NCI-H1930 (cell line): Measurements from ENCODE around the gene ADGRG2.
"Not testable (repeated sequence)": the region's sequence is repeated elsewhere in the genome, so short reads cannot be mapped to it uniquely, and the experiment has no call there.

ENCODE experiments used
- DNase-seq, 2 experiments: peaks; one replicate each; lab custom pipeline; 2025; lab: John Stamatoyannopoulos, UW

Gene ADGRG2

DNA sequence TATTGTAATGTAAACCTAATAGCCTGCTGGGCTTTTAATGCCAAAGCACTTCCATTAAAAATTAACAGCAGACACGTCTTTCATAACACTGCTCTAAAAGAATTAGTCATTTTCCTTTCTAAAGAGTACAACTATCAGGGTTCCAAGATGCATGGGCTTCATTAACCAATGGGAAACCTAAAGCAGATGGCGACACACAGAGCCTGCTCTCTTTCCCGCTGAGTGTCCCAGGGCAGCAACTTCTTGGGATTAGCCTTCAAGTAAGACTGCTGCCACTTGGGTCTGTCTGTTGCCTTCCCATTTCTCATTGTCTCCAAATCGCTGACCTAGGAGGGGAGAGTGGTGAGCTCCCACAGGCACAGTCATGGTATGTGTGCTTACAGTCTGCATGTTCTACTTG, 124.4 kb downstream of the ADGRG2 start:
- no peak for DNase-seq

DNA sequence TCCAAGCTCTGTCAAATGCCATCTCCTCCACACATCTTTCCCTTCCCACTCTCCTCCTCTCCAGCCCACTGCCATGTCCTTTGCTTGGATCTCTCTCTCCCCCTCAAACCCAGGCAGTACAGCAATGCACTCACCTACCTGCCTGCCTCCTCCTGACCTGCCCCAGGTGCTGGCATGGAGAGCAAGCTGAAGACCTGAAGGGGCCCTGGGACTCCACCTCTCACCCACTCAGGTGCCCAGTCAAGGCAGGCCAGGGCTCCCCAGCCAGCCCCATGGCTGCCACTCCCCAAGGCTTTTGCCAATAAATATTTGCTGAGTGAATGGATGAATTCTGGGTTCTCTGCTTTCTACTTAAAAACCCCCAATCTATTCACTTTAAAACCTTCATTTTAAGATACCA, 125.7 kb downstream of the ADGRG2 start:
- no peak for DNase-seq

DNA sequence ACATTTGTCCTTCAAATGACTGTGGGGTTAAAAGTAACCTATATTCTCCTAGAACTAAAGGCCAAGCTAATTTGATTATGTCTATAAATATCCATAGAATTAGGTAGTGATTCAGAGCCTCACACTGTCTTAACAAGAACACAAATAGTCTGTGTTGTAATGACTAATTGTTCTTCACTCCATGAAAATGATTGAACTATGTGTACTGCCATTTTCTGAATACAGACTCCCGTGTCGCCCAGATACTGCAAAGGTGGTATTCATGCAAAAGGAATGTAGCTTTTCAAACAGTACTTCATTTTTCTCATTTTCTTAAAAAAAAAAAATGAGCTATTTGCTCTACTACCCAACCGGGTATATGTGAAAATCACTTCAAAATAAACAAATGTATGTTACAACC, 127.0 kb downstream of the ADGRG2 start:
- no peak for DNase-seq

DNA sequence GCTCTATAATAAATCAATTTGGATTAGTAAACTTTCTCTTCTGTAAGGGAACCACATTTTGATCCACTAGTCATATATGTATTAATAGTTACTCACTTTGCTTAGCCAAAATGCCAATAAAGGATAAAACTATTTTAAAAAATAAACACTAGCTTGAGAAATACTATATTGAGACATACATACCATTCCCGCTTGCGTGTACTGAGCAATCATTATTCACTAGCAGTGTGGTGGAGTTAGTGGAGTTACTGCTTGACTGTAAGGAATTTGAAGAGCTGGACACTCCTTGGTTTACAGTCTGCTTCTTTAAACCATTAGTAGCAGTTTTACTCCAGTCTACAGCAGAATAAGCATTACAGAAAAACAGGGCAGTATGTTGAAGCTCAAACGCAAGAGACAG, 127.6 kb downstream of the ADGRG2 start:
- no peak for DNase-seq

DNA sequence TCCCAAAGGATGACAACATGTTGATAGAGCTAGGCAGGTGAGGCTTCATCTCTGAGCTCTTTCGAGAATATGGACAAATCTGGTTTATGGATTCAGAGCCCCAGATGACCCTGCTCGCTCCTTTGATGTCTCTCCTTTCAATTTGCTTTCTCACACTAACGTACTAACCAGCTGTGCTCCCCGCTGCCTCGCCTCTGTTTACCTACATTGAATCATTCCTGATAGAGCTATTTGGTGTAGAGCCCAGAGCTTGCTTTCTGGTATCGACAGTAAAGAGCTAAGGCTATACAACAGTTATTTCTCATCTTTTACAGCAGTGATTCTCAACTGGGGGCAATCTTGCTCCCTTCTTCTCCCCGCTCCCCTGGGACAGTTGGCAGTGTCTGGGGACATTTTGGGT, 129.4 kb downstream of the ADGRG2 start:
- no peak for DNase-seq

DNA sequence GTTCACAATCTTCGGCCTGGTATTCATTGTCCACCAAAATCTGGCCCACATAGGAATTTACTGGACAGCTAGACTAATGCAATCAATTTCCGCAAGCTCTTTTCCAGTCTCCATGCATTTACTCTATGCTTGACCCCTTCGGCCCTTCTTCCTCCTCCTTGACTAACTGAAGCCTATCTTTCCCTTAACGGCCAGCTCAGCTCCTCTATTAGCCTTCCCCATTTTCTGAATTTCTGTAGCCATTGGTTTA, 137.2 kb downstream of the ADGRG2 start:
- DNase-seq: no peak

DNA sequence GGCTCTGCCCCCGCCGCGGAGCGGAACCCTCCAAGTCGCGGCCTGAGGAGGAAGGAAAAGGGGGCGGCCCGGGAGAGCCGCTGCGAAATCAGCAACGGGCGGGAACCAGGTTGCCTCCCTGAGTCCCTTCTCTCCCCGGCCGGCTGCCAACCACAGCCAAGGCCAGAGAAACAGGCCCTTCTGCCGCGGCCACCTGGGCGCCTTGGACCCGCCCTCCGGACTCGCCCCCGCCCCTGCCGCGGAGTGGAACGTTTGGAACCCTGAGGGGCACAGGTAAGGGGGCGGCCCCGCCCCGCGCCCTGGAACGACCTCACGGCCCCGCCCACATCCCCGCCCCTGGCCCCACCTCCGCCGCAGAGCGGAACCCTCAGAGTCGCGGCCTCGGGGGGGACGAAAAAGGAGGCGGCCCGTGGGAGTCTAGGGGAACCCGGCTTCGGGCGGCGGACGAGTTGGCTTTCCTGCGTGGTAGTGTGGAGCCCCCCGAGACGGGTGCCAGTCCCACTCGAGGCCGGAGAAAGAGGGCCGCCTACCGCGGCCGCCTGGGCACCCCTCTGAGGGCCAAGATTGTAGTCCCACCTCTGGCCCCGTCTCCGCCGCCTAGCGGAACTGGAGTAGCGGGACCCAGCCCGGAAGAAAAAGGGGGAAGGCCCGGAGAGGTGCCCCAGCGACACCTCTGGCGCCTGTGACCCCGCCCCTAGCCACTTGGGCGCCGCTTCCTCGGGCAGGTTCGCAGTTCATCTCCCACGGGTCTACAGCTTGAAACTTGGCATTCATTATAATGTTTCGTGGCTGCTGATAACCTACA, 137.7 kb downstream of the ADGRG2 start:
- peak; percentile 65 to 79 for DNase-seq

DNA sequence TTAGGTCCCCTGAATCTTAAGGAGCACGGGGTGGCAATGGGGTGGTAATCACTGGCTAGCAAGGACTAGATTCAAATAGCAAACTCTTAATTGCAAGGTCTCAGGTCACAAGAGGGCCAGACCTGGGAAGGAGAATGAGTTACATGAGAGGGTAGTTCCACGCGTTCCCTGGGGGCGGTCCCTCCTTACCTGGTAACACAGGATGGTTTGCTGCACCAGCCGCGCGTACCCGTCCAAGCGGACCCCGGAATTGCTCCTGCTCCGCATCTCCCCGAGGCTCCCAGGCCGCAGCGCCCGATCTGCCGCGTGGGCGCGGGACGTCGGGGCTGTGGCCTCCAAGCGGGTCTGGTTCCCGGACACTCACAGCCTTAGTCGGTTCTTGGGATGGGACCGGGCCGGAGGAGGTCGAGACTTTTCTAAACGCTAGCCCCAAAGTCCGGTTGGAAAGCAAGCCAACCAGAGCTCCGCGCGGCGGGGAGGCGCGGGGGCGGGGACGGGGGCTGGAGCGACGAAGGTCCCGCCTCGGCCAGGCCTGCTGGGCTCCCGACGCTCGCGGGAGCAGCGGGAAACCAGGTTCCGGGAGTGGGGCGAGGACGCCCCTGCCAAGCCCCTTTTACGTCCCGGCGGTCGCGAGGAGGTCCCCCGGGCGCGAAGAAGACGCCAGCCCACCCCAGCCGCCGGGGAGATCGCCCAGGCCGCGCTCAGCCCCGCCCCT, 138.4 kb downstream of the ADGRG2 start, which contains the start of gene PHKA2:
Gene PHKA2 (minus strand): TSS at position 449 of the 715 bp plus-strand sequence. CDS start 182 bp downstream, at position 267.
- peak in 1 of 2 experiments; percentile 17 for DNase-seq

DNA sequence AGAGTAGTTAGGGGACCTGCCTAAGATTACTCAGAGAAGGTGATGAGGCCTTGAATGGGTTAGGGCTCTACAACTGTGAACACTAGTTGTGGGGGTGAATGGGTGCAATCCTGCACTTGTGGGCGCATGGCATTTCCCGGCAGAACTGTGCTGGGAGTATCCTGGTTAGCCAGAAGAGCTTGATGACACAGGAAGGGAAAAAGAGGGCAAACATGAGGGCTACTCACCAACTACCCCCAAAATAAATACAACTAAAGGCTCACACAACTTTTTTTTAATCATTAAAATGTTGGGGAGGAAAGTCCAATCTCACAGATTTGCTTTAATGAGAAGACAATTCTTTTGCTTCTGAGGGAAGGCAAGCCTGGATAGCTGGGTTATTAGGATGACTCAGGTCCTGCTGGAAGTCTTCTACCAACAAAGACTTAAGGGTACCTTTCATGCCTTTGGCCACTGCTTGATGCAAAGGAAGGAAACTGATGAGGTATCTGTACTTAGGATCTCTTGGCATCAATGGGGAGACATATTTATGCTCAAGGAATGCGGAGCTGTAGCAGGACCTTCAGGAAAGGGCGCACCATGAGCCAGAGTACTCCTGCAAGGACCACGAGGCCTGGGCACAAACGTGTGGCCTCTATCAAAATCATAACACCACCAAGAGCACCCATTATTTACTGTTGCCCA, 141.0 kb downstream of the ADGRG2 start:
- DNase-seq: no peak

DNA sequence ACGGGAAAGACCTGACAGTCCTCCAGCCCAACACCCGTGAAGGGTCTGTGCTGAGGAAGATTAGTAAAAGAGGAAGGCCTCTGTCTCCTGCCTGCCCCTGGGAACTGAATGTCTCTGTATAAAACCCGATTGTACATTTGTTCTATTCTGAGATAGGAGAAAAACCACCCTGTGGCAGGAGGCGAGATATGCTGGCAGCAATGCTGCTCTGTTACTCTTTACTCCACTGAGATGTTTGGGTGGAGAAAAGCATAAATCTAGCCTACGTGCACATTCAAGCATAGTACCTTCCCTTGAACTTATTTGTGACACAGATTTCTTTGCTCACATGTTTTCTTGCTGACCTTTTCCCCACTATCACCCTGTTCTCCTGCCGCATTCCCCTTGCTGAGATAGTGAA, 142.0 kb downstream of the ADGRG2 start:
- not testable (repeated sequence) for DNase-seq

DNA sequence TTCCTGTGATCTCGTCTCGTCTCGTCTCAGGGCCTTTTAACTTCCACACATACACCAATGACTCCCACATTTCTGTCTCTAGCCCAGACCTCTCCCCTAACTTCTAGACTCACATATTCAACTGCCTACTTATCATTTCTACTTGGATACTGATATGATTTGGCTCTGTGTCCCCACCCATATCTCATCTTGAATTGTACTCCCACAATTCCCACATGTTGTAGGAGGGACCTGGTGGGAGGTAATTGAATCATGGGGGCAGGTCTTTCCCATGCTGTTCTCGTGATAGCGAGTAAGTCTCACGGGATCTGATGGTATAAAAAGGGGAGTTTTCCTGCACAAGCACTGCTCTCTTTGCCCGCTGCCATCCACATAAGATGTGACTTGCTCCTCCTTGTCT, 147.3 kb downstream of the ADGRG2 start:
- DNase-seq: no peak

DNA sequence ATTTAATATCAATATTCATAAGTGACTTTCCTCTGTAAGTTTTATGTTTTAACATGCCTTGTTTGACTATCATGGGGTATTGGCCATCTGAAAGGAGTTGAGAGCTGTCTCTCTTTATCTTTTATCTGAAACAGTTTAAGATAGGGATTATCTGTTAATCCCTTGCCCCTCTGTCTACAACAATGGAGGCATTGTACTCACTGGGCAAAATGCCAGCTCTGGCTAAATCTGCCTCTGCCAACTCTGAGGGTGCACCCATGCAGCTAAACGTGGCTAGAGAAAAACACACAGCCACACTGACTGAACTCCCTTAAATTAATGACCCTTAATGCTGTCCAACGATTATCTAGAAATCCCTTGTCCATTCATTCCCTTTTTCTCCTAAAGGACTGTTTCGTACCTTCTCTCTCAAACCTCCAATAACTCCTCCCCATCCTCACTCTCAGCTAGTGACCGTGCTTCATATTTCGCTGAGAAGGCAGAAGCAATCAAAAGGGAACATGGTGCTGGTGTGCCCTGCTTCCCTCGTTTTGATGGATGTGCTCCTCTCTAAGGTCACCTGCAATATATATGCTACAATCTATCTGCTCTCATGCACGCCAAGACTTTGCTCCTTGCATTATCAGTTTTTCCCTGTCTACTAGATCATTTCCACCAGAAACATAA, 148.6 kb downstream of the ADGRG2 start:
- no peak for DNase-seq

DNA sequence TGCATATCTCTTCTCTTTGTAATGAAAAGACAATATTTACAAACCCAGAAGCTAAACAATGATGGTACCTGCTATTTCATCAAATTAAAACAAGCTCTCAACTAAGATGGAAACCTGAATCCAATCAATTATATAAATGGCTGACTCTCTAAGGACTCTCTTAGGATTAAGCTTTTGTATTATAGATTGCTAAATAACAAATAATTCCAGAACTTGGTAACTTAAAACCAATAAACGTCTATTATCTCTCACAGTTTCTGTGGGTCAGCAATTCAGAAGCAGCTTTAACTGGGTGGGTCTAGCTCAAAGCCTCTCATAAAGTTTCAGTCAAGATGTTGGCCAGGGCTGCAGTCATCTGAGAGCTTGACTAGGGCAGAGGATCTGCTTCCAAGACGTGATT, 150.8 kb downstream of the ADGRG2 start:
- no peak for DNase-seq

DNA sequence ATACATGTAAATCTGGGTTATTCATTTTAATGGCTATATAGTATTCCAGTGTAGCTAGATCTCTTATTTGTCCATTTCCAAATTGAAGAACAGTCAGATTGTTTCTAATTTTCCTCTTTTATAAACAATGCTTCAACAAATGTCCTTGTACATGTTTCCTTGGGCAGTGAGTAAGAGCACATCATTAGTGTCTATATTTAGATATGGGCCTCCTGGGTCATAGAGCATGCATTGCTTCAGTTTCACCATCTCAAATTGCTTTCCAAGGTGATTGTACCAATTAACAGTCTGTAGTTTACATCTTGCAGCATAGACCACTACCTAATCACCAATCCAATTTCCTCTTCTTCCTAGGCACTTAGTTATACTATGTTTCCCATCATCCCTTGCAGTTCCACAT, 151.8 kb downstream of the ADGRG2 start:
- DNase-seq: no peak

DNA sequence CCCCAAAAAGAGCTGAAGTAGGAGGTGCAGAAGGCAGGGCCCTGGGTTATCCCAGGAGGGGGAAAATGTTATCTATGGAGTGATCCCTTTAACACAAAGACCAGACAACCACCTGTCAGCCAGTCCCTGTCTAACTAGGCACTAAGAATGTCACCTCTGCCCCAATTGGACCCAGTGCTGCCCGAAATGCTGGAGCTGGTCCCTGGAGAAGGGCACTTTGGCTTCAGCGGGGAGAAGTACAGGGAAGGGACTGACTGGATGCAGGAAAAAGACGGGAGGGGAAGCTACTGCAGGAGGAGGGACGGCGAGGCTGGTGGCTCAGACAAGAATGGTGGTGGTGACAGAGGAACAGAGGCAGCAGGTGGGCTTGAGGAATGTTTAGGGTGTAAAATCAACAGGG, 155.6 kb downstream of the ADGRG2 start:
- DNase-seq: no peak

DNA sequence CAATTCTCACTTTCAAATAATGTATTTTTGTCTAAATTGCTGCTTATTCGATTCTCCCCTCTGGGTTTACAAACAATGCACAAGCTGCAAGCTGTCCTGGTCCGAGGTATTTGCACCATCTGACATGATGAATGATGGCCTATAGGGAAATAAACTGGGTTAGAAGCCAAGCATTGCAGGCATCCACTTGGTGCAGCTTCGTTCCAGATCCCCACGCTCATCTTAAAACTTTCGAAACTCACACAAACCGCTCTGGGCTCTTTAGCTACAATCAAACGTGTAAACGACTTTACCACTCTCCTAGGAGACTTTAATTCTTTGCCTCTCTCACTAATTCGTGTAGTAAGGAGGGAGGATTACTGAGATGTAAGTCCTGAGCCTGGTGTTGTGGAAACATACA, 157.4 kb downstream of the ADGRG2 start:
- no peak for DNase-seq

DNA sequence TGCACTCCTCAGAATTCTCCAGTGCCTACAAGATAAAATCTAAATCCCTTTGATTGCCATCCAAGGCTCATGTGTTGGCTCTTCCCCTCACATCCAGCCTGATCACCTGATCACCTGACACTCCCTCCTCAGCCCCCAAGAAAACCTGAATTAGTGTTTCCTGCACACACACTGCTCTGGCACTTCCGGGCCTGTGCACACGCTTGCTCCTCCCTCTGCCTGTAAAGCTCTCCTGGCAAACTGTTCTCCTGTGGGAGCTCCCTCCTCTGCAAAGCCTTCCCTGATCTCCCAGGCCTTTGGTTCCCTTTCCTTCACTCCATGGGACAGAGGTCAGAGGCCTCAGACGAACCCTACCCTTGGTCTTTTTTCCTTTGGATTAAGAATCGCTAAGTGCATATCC, 158.2 kb downstream of the ADGRG2 start:
- DNase-seq: no peak

DNA sequence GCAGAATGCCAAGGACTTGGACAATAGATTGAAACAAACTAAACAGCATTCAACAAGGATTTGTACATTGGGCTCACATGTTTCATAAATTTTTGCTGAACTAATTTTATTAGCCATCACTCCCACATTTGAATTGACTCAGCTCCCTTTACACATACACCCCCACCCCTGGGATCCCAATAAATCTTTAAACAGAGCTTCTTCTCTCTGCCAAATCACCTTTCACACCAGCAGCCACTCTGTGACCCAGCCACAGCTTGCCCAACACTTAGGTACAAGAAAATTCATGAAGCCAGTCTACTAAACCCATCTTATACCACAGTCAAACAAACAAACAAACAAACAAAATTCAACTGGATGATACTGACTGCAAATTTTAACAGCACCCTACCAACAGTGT, 159.9 kb downstream of the ADGRG2 start:
- no peak for DNase-seq

DNA sequence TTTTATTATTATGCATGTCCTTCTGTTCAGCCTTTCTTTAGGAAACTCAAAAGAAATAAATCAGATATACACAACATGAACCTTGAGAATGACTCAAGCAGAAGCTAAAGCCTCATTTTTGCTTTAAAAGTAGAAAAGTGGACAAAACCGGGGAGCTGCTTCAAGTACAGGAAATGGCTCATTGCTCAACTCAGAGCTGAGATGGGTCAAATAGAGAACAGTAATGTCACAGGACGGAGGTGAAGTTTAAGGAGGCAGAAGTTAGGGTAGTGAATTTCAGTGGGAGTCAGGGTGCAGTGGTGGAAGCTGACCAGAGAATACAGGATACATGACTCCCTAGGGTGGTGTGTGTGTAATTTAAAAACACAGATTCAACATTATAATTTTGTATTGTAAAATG, 160.6 kb downstream of the ADGRG2 start:
- DNase-seq: no peak

DNA sequence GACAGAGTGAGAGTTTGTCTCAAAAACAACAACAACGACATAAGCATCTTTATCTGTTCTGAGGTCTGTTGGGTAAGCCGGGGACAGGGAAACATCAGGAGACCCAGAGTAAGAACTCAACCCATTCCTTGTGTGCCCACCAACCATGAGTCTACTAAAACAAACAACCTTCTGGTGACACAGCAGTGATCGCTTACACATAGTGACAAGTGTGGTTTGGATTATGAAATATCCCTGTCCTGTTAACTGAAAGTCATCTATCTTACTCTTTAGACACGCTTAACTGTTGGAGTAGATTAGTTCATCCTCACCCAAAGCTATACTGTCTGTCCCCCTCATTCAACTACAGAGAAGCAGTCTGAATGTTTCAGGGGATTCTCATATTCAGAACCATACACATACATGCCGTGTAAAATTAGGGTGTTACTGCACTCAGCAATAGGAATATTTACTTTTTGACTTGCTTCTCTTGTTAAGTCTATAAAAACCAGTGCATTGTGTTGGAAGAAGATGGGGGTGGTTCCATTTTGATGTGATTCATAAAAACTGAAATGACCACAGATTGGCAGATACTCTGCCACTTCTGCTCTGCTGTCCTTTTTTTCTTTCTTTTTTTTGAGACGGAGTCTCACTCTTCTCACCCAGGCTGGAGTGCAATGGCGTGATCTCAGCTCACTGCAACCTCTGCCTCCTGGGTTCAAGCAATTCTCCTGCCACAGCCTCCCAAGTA, 165.8 kb downstream of the ADGRG2 start:
- DNase-seq: no peak

DNA sequence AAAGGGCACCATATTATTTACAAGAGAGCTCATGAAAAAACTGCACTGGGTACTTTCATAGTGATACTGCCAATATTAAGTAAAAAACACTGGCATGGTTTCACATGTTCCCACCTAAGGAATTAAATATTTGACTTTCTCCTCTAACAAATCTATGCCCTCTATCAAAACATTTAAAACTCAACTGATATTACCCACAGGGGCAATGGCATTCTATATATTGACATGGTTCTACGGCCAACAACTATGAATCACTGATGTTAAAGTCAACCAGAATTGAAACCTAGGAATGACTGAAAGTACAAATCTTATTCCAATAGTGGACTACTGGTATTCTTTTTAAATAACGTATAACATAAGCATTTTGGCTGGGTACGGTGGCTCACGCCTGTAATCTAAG, 166.6 kb downstream of the ADGRG2 start:
- DNase-seq: no peak

DNA sequence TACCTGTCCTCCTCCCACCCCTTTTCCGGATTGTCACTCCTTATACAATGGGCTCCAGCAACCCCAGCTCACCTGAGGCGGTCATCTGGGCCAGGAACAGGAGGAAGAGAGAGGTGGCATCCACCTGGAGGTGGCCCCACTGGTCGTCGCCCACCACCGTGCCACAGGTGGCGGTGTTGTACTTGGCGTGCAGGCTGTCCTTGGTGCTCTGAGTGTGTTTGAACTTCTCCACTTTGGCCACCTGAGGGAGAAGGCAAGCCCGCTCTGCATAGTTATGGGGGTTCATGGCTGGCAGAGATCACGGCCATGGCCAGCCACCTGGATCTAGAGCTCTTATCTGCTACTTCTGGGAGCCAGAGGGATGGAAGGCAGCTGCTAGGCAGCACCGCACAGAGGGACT, 171.2 kb downstream of the ADGRG2 start:
- DNase-seq: no peak
